ENCODE measurements around the gene STAT5A.
"Not testable (repeated sequence)": the region's sequence is repeated elsewhere in the genome, so short reads cannot be mapped to it uniquely, and the experiment has no call there.

Gene STAT5A

GRCh38 chr17:42248351-42249179 is 39.7 kb upstream of the STAT5A start:
- Histone ChIP-seq H3K27ac (ENCODE audit: low read length) (peak overlapping the region; percentile 79), H3K4me3 (ENCODE audit: low read length in 2 of 2) (peak overlapping the region; percentile 27 to 61), H3K27me3 (ENCODE audit: control insufficient read depth in 1 of 2, insufficient read depth in 2 of 2, low read length in 2 of 2) (no peaks in the 10 kb centered on the region), H3K36me3 (ENCODE audit: control insufficient read depth in 2 of 2, insufficient read depth in 2 of 2, low read length in 2 of 2) (no peaks in the 10 kb centered on the region), H3K4me1 (ENCODE audit: control insufficient read depth, insufficient read depth, low read length) (peaks cover 10% of the 10 kb centered on the region), H3K9me3 (ENCODE audit: control insufficient read depth in 2 of 2, low read length in 2 of 2) (no peaks in the 10 kb centered on the region), H3K9ac (ENCODE audit: low read length in 2 of 2) (peak overlapping the region; percentile 24 to 43)

DNA sequence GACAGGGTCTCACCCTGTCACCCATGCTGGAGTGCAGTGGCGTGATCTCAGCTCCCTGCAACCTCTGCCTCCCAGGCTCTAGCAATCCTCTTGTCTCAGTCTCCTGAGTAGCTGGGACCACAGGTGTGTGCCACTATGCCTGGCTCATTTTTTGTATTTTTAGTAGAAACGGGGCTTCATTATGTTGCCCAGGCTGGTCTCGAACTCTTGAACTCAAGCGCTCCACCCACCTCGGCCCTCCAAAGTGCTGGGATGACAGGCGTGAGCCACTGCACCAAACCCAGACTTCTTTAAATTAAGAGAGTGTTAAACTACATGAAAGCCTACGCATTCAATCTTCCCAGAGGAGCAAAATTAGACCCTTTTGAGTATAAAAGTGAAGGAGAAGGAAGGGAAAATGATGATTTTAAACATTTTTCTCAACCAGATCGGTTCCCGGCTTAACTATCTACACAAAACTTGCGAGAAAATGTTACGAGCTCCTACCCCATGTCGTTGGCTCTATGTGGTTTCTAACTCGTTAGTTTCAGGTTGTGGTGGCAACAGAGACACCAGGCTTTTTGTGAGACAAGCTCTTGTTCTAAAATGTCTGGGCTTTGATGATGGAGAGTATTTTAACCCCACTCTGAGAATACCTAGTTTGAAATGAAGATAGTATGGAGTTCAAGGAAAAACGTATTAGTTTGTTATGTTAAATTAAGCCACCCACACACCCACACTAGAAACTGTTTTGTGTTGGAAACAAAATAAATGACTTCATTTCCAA is 38.4 kb upstream of the STAT5A start:
- no peak overlapping the region for H3K9ac ChIP-seq (ENCODE audit: low read length in 2 of 2)
- no peak overlapping the region for H3K4me3 ChIP-seq (ENCODE audit: low read length in 2 of 2)
- no peak overlapping the region for H3K27ac ChIP-seq (ENCODE audit: low read length)
- H3K4me1 ChIP-seq (ENCODE audit: control insufficient read depth, insufficient read depth, low read length) = peaks cover 10% of the 10 kb centered on the region
- no peaks in the 10 kb centered on the region for H3K27me3 ChIP-seq (ENCODE audit: control insufficient read depth in 1 of 2, insufficient read depth in 2 of 2, low read length in 2 of 2)
- no peaks in the 10 kb centered on the region for H3K36me3 ChIP-seq (ENCODE audit: control insufficient read depth in 2 of 2, insufficient read depth in 2 of 2, low read length in 2 of 2)
- H3K9me3 ChIP-seq (ENCODE audit: control insufficient read depth in 2 of 2, low read length in 2 of 2) = no peaks in the 10 kb centered on the region

DNA sequence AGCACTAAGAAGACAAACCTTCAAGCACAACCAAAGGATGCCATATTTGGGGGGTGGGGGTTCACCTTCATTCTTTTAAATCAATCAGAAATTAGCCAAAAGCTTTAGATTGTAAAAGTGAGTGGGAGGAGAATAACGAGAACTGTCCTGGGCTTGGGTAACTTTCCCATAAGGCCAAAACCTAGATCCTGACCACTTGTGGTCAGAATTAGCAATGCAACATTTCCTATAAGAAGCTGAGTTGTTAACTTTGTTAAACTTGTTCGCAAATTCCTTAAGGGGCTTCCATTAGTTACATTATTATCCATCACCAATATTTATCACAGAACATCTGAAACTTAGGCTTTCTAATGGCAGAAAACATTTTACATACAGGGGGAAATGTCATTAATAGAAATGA is 37.2 kb upstream of the STAT5A start:
- peaks cover 10% of the 10 kb centered on the region for H3K4me1 ChIP-seq (ENCODE audit: control insufficient read depth, insufficient read depth, low read length)
- no peak overlapping the region for H3K9ac ChIP-seq (ENCODE audit: low read length in 2 of 2)
- H3K27ac ChIP-seq (ENCODE audit: low read length) = no peak overlapping the region

DNA sequence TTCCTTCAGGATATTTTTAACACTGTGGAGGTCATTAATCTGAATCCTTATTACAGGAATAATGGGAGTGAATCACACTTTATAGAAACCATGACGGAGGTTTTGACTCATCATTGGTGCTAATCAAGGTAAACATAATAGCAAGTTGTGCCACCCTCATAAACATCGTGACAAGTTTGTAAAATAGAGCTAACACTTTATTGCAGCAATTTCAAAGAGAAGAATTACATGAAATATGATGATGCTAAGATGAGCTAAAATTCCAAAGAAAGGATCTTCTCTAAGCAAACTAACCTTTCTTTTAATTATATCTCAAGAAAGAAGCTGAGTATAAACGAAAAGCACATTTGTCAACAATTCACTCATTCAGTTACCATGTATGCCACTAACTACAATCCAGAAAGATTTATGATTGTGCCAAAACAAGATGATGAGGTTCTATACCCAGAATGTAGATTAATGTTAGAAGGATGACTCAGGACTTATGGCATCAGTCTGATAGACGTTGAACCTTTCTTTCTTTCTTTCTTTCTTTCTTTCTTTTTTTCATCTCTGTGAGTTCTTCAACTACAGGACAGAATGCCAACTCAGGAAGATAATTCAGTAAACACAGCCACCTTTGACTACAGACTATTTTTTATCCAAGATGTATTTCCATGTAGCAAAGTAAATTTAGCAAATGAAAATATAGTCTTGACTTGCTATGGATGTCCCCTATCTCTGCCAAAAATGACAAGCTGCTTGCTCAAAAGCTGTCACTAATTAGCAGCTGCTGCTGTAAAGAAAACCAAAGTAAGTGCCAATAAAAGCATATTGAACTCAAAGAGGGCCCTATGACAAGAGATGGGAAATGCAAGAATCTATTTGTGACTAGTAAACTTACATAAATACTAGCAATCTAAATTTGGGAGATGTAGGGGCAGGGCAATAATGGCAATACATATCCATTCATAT is 35.4 kb upstream of the STAT5A start:
- no peak overlapping the region for H3K27ac ChIP-seq (ENCODE audit: low read length)
- H3K36me3 ChIP-seq (ENCODE audit: control insufficient read depth in 2 of 2, insufficient read depth in 2 of 2, low read length in 2 of 2) = no peaks in the 10 kb centered on the region
- H3K4me3 ChIP-seq (ENCODE audit: low read length in 2 of 2) = no peak overlapping the region
- no peaks in the 10 kb centered on the region for H3K27me3 ChIP-seq (ENCODE audit: control insufficient read depth in 1 of 2, insufficient read depth in 2 of 2, low read length in 2 of 2)
- no peak overlapping the region for H3K9ac ChIP-seq (ENCODE audit: low read length in 2 of 2)
- peaks cover 6% of the 10 kb centered on the region for H3K4me1 ChIP-seq (ENCODE audit: control insufficient read depth, insufficient read depth, low read length)
- no peaks in the 10 kb centered on the region for H3K9me3 ChIP-seq (ENCODE audit: control insufficient read depth in 2 of 2, low read length in 2 of 2)

More for the DNA sequence above, 37.2 kb upstream of the STAT5A start:
- no peaks in the 10 kb centered on the region for H3K27me3 ChIP-seq (ENCODE audit: control insufficient read depth in 1 of 2, insufficient read depth in 2 of 2, low read length in 2 of 2)
- H3K36me3 ChIP-seq (ENCODE audit: control insufficient read depth in 2 of 2, insufficient read depth in 2 of 2, low read length in 2 of 2) = no peaks in the 10 kb centered on the region
- H3K4me3 ChIP-seq (ENCODE audit: low read length in 2 of 2) = no peak overlapping the region
- no peaks in the 10 kb centered on the region for H3K9me3 ChIP-seq (ENCODE audit: control insufficient read depth in 2 of 2, low read length in 2 of 2)

DNA sequence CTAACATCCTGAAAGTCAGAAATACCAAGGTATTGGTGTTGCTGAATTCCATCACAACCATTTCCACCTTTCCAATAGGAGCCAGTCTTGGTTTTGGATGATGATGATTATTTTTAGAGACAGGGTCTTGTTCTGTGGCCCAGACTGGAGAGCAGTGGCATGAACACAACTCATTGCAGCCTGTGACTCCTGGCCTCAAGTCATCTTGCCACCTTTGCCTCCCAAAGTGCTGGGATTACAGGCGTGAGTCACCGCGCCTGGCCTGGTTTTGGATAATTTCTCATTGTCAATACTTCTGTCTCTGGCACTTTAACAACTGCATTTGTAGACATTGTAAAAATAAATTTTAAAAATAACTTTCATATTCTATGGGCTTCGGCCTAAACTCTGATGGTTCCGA is 34.7 kb upstream of the STAT5A start:
- Histone ChIP-seq H3K9me3 (ENCODE audit: control insufficient read depth in 2 of 2, low read length in 2 of 2) (no peaks in the 10 kb centered on the region), H3K9ac (ENCODE audit: low read length in 2 of 2) (no peak overlapping the region), H3K4me3 (ENCODE audit: low read length in 2 of 2) (no peak overlapping the region), H3K36me3 (ENCODE audit: control insufficient read depth in 2 of 2, insufficient read depth in 2 of 2, low read length in 2 of 2) (no peaks in the 10 kb centered on the region), H3K27me3 (ENCODE audit: control insufficient read depth in 1 of 2, insufficient read depth in 2 of 2, low read length in 2 of 2) (no peaks in the 10 kb centered on the region), H3K27ac (ENCODE audit: low read length) (no peak overlapping the region), H3K4me1 (ENCODE audit: control insufficient read depth, insufficient read depth, low read length) (peaks cover 4% of the 10 kb centered on the region)

GRCh38 chr17:42255445-42255844 is 32.9 kb upstream of the STAT5A start:
- Histone ChIP-seq H3K27me3 (ENCODE audit: control insufficient read depth in 1 of 2, insufficient read depth in 2 of 2, low read length in 2 of 2) (no peaks in the 10 kb centered on the region), H3K36me3 (ENCODE audit: control insufficient read depth in 2 of 2, insufficient read depth in 2 of 2, low read length in 2 of 2) (no peaks in the 10 kb centered on the region), H3K4me1 (ENCODE audit: control insufficient read depth, insufficient read depth, low read length) (peaks cover 4% of the 10 kb centered on the region), H3K4me3 (ENCODE audit: low read length in 2 of 2) (no peak overlapping the region), H3K9ac (ENCODE audit: low read length in 2 of 2) (no peak overlapping the region), H3K27ac (ENCODE audit: low read length) (no peak overlapping the region), H3K9me3 (ENCODE audit: control insufficient read depth in 2 of 2, low read length in 2 of 2) (no peaks in the 10 kb centered on the region)

DNA sequence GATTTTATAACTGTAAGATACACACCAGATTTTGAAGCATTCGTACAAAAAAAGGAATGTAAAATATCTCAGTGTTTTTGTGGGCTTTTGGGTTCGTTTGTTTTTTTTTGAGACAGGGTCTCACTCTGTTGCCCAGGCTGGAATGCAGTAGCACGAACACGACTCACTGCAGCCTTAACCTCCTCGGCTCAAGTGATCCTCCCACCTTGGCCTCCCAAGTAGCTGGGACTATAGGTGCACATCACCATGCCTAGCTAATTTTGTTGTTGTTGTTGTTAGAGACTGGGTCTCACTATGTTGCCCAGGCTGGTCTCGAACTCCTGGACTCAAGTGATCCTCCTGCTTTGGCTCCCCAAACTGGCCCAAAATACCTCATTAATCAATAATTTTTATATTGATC is 28.0 kb upstream of the STAT5A start:
- no peaks in the 10 kb centered on the region for H3K36me3 ChIP-seq (ENCODE audit: control insufficient read depth in 2 of 2, insufficient read depth in 2 of 2, low read length in 2 of 2)
- H3K4me1 ChIP-seq (ENCODE audit: control insufficient read depth, insufficient read depth, low read length) = no peaks in the 10 kb centered on the region
- H3K9me3 ChIP-seq (ENCODE audit: control insufficient read depth in 2 of 2, low read length in 2 of 2) = no peaks in the 10 kb centered on the region
- no peak overlapping the region for H3K4me3 ChIP-seq (ENCODE audit: low read length in 2 of 2)
- no peak overlapping the region for H3K27ac ChIP-seq (ENCODE audit: low read length)
- no peaks in the 10 kb centered on the region for H3K27me3 ChIP-seq (ENCODE audit: control insufficient read depth in 1 of 2, insufficient read depth in 2 of 2, low read length in 2 of 2)
- H3K9ac ChIP-seq (ENCODE audit: low read length in 2 of 2) = no peak overlapping the region

DNA sequence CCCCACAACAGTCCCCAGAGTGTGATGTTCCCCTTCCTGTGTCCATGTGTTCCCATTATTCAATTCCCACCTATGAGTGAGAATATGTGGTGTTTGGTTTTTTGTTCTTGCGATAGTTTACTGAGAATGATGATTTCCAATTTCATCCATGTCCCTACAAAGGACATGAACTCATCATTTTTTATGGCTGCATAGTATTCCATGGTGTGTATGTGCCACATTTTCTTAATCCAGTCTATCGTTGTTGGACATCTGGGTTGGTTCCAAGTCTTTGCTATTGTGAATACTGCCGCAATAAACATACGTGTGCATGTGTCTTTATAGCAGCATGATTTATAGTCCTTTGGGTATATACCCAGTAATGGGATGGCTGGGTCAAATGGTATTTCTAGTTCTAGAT is 23.9 kb upstream of the STAT5A start:
- H3K4me1 ChIP-seq (ENCODE audit: control insufficient read depth, insufficient read depth, low read length); H3K4me3 ChIP-seq (ENCODE audit: low read length in 2 of 2); H3K9ac ChIP-seq (ENCODE audit: low read length in 2 of 2); H3K36me3 ChIP-seq (ENCODE audit: control insufficient read depth in 2 of 2, insufficient read depth in 2 of 2, low read length in 2 of 2); H3K27ac ChIP-seq (ENCODE audit: low read length); H3K27me3 ChIP-seq (ENCODE audit: control insufficient read depth in 1 of 2, insufficient read depth in 2 of 2, low read length in 2 of 2); H3K9me3 ChIP-seq (ENCODE audit: control insufficient read depth in 2 of 2, low read length in 2 of 2): not testable (repeated sequence)

DNA sequence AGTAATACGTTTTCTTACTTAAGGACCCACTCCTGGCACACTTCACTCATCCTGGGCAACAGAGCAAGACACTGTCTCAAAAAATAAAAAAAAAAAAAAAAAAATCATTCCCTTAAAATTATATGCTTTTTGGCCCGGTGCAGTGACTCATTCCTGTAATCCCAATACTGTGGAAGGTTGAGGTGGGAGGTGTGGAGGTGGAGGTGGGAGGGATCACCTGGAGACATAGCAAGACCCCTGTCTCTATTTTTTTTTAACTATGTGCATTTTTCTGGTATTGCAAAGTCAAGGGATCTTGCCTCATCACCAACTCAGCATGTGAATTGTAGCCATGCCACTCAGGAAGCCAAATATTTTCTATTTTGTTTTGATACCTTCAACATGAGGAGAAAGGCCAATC is 21.8 kb upstream of the STAT5A start:
- Histone ChIP-seq H3K36me3 (ENCODE audit: control insufficient read depth in 2 of 2, insufficient read depth in 2 of 2, low read length in 2 of 2) (no peaks in the 10 kb centered on the region), H3K9me3 (ENCODE audit: control insufficient read depth in 2 of 2, low read length in 2 of 2) (no peaks in the 10 kb centered on the region), H3K9ac (ENCODE audit: low read length in 2 of 2) (no peak overlapping the region), H3K27me3 (ENCODE audit: control insufficient read depth in 1 of 2, insufficient read depth in 2 of 2, low read length in 2 of 2) (no peaks in the 10 kb centered on the region), H3K4me3 (ENCODE audit: low read length in 2 of 2) (no peak overlapping the region), H3K27ac (ENCODE audit: low read length) (no peak overlapping the region), H3K4me1 (ENCODE audit: control insufficient read depth, insufficient read depth, low read length) (peaks cover 2% of the 10 kb centered on the region)

GRCh38 chr17:42266918-42267766 is 21.2 kb upstream of the STAT5A start:
- H3K27me3 ChIP-seq (ENCODE audit: control insufficient read depth in 1 of 2, insufficient read depth in 2 of 2, low read length in 2 of 2) = no peaks in the 10 kb centered on the region
- no peaks in the 10 kb centered on the region for H3K36me3 ChIP-seq (ENCODE audit: control insufficient read depth in 2 of 2, insufficient read depth in 2 of 2, low read length in 2 of 2)
- peaks cover 2% of the 10 kb centered on the region for H3K4me1 ChIP-seq (ENCODE audit: control insufficient read depth, insufficient read depth, low read length)
- no peaks in the 10 kb centered on the region for H3K9me3 ChIP-seq (ENCODE audit: control insufficient read depth in 2 of 2, low read length in 2 of 2)
- H3K27ac ChIP-seq (ENCODE audit: low read length) = no peak overlapping the region
- no peak overlapping the region for H3K4me3 ChIP-seq (ENCODE audit: low read length in 2 of 2)
- H3K9ac ChIP-seq (ENCODE audit: low read length in 2 of 2) = no peak overlapping the region
